D721Med (cell line): ENCODE data around the gene CYP27A1.

ENCODE experiments used
- DNase-seq: peaks from one replicate; pipeline ENCODE4 v3.0.0; 2011; ENCODE audit warnings: low spot score; ENCODE audit not compliant: insufficient read length
- FAIRE-seq: peaks from 2 replicates; lab custom pipeline; 2011; peaks lifted over from hg19 to GRCh38; lab: Jason Lieb, UNC
- CTCF ChIP-seq: IDR thresholded peaks from 2 replicates; pipeline ENCODE4 v1.5.1; 2012; ENCODE audit warnings: mild to moderate bottlenecking, control low read depth; ENCODE audit not compliant: insufficient read depth; ENCODE audit errors: missing control alignments

CYP27A1 gene

GRCh38 chr2:218853766-218854165, 71.8 kb downstream of the CYP27A1 start:
- DNase-seq, result no peak
- FAIRE-seq, result no peak
- no peak for TF ChIP-seq CTCF

- DNase-seq, result no peak
- no peak for FAIRE-seq
- TF ChIP-seq CTCF, result no peak
Observed at GRCh38 chr2:218854860-218855259, 72.9 kb downstream of the CYP27A1 start.

- FAIRE-seq (no peak), DNase-seq (no peak)
- no peak for TF ChIP-seq CTCF
Observed at GRCh38 chr2:218855305-218856166, 73.6 kb downstream of the CYP27A1 start.

GRCh38 chr2:218856167-218856895, 74.4 kb downstream of the CYP27A1 start:
- TF ChIP-seq CTCF, result no peak
- FAIRE-seq, result no peak
- DNase-seq, result no peak

DNA sequence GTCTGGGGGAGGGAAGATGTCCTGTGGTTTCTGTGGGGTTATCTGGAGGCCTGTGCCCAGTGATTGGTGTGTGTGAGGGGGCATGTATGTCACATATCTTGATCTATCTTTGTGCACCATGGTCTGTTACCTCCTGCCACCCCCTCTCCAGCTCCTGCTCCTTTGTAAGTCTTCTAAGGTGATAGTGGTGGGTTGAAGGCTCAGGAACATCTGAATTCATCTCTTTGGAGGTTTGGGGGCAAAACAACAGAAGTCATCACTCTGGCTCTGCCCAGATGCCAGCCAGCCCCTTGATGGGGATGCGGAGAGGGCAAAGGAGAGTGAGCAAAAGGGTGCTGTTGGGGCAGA, 74.9 kb downstream of the CYP27A1 start:
- no peak for TF ChIP-seq CTCF
- FAIRE-seq, result no peak
- no peak for DNase-seq

DNA sequence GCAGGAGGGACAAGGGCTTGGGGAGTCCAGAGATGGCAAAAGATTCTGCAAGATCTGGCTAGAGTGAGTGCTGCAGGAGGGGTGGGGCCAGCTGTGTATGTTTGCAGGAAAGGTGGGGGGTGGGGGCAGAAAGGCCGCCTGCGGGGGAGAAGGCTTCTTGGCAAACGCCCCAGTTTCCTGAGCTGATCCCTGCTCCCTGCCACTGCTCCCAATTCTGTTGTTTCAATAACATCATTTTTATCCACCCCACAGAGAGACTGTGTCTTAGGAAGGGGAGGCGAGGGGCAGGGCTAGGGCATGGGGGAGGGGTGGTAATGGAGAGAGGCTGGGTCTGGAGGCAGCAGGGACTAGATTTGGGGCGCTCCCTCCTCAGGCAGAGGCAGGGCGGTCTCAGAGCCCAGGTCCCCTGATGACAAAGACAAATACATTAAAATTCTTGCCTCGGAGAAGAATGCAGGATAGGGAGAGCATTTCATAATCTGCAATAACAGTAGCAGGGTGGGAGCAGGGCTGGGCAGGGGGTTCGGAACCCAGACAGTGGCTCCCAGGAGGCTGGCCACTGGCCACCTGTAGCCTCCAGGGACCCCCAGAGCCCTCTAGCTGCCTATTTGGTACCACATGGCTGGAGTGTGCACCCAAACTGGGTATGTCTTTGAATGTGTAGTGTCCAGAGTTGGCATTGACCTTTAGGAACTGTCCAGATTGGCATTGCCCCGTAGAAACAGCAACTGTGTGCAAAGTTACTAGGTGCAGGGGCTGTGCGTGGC, 75.6 kb downstream of the CYP27A1 start:
- DNase-seq, result no peak
- TF ChIP-seq CTCF, result no peak
- FAIRE-seq, result no peak
